ENCODE results near the gene PIGO. TPM values are rescaled to one million over a fixed set of nuclear protein-coding genes. Genes with fewer than 3 reads are reported as not detected.

PIGO gene
- total RNA-seq, 4 donors from 2014 or later = 16.1 to 23.2 (median 18.7) TPM

- WGBS, 2 donors = 78 to 81% methylated on average over 6 of the region's 6 CpGs
Measured at GRCh38 chr9:35134920-35135319, 38.5 kb upstream of the PIGO start.

DNA sequence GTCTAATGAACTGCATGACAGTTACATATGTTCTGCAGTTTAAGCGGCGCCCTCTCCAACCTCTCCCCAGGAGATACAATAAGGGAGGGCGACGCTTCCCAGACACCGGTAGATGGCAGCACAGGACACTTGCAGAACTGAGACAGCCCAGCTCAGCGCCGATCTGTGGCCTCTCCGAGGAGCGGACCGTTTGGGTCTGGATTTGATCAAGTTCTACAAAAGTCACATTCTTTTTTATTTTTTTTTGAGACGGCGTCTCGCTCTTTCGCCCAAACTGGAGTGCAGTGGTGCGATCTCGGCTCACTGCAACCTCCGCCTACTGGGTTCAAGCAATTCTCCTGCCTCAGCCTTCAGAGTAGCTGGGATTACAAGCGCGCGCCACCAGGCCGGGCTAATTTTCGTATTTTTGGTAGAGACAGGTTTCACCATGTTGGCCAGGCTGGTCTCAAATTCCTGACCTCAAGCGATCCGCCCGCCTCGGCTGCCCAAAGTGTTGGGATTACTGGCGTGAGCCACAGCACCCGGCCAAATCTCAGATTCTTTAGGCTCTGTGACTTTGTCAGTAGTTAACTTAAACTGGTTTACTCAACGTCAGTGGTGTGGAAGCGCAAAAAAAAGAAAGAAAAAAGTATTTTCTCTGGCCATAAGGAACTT, 20.6 kb upstream of the PIGO start:
- 7 to 11% methylated on average over 30 of the region's 30 CpGs for WGBS, 2 donors
- H3K9me3 ChIP-seq = no peaks in the 10 kb centered on the region
- peak; percentile 80 to 94 for DNase-seq (ENCODE audit: low spot score in 2 of 2)
- TF ChIP-seq, protein P1, sequence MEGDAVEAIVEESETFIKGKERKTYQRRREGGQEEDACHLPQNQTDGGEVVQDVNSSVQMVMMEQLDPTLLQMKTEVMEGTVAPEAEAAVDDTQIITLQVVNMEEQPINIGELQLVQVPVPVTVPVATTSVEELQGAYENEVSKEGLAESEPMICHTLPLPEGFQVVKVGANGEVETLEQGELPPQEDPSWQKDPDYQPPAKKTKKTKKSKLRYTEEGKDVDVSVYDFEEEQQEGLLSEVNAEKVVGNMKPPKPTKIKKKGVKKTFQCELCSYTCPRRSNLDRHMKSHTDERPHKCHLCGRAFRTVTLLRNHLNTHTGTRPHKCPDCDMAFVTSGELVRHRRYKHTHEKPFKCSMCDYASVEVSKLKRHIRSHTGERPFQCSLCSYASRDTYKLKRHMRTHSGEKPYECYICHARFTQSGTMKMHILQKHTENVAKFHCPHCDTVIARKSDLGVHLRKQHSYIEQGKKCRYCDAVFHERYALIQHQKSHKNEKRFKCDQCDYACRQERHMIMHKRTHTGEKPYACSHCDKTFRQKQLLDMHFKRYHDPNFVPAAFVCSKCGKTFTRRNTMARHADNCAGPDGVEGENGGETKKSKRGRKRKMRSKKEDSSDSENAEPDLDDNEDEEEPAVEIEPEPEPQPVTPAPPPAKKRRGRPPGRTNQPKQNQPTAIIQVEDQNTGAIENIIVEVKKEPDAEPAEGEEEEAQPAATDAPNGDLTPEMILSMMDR (IDR thresholded peaks at IDR 0.05) = peak; percentile 85 to 93 (median 91)
- TF ChIP-seq EP300 (IDR thresholded peaks at IDR 0.05) (no peak), POLR2A (IDR thresholded peaks at IDR 0.05) (no peak)
- no peaks in the 10 kb centered on the region for H3K36me3 ChIP-seq
- H3K27me3 ChIP-seq = no peaks in the 10 kb centered on the region
- H3K4me1 ChIP-seq = peaks cover 0 to 50% (median 34%) of the 10 kb centered on the region in 4 donors
- H3K4me3 ChIP-seq = peak overlapping the region; percentile 34 to 66 (median 54)
- peak overlapping the region; percentile 89 to 95 (median 90) for H3K27ac ChIP-seq

More at GRCh38 chr9:35134920-35135319, 38.5 kb upstream of the PIGO start:
- Histone ChIP-seq H3K27me3 (no peaks in the 10 kb centered on the region), H3K36me3 (no peaks in the 10 kb centered on the region), H3K9me3 (no peaks in the 10 kb centered on the region), H3K27ac (no peak overlapping the region), H3K4me1 (no peaks in the 10 kb centered on the region), H3K4me3 (no peak overlapping the region)
- no peak for TF ChIP-seq POLR2A (IDR thresholded peaks at IDR 0.05)
- TF ChIP-seq EP300 (IDR thresholded peaks at IDR 0.05) = no peak
- TF ChIP-seq, protein P1 (IDR thresholded peaks at IDR 0.05) = no peak
- no peak for DNase-seq (ENCODE audit: low spot score in 2 of 2)

DNA sequence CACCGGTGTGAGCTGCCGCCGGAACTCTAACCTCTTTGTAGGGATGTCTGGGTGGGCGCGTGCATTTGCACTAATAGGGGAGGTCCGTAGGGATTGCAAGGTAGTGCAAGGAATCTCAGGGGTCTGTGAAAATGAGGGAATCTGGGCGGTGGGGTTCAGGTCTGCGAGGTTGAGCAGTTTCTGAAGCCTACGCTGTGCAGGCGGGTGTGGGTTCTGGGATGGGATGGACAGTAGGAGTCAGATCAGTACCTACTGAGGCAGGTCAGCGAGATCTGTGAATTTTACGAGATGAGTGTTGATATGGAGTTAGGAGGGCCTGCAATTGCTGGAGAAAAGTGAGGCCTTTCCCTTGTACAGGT, 20.1 kb upstream of the PIGO start:
- TF ChIP-seq EP300 (IDR thresholded peaks at IDR 0.05) (no peak), POLR2A (IDR thresholded peaks at IDR 0.05) (no peak)
- TF ChIP-seq, protein P1 (IDR thresholded peaks at IDR 0.05) = no peak
- 0 to 1% methylated on average over 12 of the region's 12 CpGs for WGBS, 2 donors
- peaks cover 0 to 55% (median 36%) of the 10 kb centered on the region in 4 donors for H3K4me1 ChIP-seq
- H3K9me3 ChIP-seq = no peaks in the 10 kb centered on the region
- H3K36me3 ChIP-seq = no peaks in the 10 kb centered on the region
- H3K27me3 ChIP-seq = no peaks in the 10 kb centered on the region
- peak overlapping the region; percentile 89 to 95 (median 90) for H3K27ac ChIP-seq
- DNase-seq (ENCODE audit: low spot score in 2 of 2) = no peak
- peak overlapping the region; percentile 34 to 66 (median 54) for H3K4me3 ChIP-seq

DNA sequence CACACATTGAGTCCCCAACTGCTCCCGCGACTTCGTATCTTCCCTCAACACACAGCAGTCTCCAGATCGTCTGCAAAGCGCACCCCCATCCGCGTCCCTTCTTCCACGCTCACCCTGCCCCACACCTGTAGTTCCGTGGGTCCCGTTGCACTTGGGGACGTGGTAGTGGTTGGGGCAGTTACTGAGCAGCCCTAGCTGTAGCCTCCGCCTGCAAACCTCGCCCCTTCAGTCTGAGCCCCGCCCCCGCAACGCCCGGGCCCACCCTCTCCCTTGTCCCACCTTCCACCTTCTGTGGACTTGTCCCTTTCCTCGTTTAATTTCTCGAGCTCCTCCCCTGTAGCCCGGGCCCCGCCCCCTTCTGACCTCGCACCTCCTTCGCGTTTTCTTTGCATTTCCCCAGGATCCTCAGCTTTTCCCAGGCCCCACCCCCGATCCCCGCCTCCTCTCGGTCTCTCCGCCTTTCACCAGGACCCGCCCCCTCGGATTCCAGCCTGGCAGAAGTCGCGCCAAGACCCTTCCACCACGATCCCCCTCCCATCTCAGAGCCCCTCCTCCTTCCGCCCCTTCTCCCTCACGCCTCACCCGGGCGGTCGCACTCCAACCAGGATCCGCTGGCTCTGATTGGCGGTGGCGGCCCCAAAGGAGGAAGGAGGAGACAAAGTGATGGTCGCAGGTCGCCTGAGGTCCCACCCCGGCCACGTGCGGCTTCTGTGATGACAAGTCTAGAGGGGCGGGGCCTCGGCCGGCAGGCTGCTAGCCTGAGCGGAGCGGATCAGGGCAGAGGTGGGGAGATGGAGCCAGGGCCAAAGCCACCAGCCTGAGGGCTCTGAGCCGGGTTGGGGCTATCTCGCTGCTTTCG, 19.5 kb upstream of the PIGO start, which contains the start of gene ATOSB:
ATOSB (minus strand) TSS at position 183 of the 859 bp plus-strand sequence. CDS start 7,588 bp downstream, outside the sequence.
- H3K36me3 ChIP-seq = no peaks in the 10 kb centered on the region
- WGBS, 2 donors = 1% methylated on average over 49 to 54 of the region's 54 CpGs
- no peaks in the 10 kb centered on the region for H3K9me3 ChIP-seq
- no peaks in the 10 kb centered on the region for H3K27me3 ChIP-seq
- H3K4me1 ChIP-seq = peaks cover 0 to 57% (median 38%) of the 10 kb centered on the region in 4 donors
- H3K27ac ChIP-seq = peak within 1 kb of the TSS; percentile 89 to 95 (median 90)
- peak within 1 kb of the TSS; percentile 34 to 66 (median 54) for H3K4me3 ChIP-seq
- peak in 1 of 2 donors; percentile 66 for TF ChIP-seq EP300 (IDR thresholded peaks at IDR 0.05)
- TF ChIP-seq, protein P1 (IDR thresholded peaks at IDR 0.05) = no peak
- peak; percentile 26 to 53 for TF ChIP-seq POLR2A (IDR thresholded peaks at IDR 0.05)
- DNase-seq (ENCODE audit: low spot score in 2 of 2) = peak; percentile 93 to 94
